ENCODE results near the gene SERPINB1. TPM values are rescaled to one million over a fixed set of nuclear protein-coding genes. Genes with fewer than 3 reads are reported as not detected.

The SERPINB1 gene
- total RNA-seq, 6 experiments from 2014 or later: 21.1 to 39.2 (median 29.3) TPM

DNA sequence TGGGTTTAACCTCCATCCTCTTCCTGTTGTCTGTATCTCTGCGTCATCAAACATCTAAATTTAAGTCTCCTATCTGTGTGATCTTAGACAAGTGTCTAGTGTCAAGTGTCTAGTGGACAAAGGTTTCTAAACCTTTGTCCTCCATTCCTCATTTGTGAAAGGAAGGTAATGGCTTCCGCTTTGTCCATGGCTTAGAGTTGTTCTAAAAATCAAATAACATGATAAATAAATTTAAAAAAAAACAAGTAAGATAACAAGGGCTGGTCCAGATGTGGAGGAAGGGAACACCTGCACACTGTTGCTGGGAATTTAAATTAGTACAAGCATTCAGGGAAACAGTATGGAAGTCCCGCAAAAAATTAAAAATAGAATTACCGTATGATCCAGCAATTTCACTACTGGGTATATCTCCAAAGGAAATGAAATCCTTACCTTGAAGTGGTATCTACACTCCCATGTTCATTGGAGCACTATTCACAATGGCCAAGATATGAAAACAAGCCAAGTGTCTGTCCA lies 17.6 kb upstream of the SERPINB1 start:
- TF ChIP-seq, protein P1, sequence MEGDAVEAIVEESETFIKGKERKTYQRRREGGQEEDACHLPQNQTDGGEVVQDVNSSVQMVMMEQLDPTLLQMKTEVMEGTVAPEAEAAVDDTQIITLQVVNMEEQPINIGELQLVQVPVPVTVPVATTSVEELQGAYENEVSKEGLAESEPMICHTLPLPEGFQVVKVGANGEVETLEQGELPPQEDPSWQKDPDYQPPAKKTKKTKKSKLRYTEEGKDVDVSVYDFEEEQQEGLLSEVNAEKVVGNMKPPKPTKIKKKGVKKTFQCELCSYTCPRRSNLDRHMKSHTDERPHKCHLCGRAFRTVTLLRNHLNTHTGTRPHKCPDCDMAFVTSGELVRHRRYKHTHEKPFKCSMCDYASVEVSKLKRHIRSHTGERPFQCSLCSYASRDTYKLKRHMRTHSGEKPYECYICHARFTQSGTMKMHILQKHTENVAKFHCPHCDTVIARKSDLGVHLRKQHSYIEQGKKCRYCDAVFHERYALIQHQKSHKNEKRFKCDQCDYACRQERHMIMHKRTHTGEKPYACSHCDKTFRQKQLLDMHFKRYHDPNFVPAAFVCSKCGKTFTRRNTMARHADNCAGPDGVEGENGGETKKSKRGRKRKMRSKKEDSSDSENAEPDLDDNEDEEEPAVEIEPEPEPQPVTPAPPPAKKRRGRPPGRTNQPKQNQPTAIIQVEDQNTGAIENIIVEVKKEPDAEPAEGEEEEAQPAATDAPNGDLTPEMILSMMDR (IDR thresholded peaks at IDR 0.05): no peak
- no peak for DNase-seq
- H3K4me1 Mint-ChIP-seq (ENCODE audit: low read depth): peaks cover 41% of the 10 kb centered on the region
- peak overlapping the region; percentile 96 for H3K27ac Mint-ChIP-seq
- no peaks in the 10 kb centered on the region for H3K9me3 Mint-ChIP-seq
- no peaks in the 10 kb centered on the region for H3K36me3 Mint-ChIP-seq (ENCODE audit: low read depth)
- H3K4me3 Mint-ChIP-seq: peak overlapping the region; percentile 76; the same call in 1 of the 2 replicates
- peaks cover 3% of the 10 kb centered on the region for H3K27me3 Mint-ChIP-seq (ENCODE audit: insufficient read depth)

DNA sequence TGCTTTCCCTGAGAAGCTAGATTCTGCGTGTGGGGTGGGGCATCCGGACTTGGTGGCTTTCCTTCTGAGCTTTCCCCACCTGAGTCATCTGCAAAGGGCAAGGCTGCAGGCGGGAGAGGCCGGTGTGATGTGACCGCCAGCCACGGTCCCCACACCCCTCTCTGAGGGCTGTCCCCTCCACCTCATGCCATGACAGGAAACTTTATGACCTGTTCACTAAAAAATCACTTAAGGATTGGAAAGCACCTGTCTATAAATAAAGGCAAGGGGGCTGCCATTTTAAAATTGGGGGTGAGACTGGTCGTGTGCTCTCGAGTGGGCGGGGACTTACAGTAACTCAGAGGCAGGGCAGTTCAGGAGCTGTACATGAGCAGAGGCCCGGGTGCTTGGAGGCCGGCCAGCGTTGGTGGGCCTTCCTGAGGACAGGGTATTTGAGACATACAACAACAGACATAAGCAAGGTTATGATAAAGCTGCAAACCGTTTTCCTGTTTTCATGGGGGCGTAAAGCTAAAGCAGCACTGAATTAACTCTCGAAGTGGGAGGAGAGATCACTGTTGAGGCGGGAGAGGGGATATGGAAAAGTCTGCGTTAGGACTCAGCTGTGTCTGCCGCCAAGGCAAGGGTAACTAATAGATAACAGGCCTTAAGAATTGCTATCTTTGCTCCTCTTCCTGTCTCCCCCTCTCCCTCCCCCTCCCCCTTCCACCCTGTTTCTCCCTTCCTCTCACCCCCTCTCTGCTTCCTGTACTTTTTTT lies 16.1 kb upstream of the SERPINB1 start:
- H3K27me3 Mint-ChIP-seq (ENCODE audit: insufficient read depth): no peaks in the 10 kb centered on the region; the same call in 1 of the 2 replicates
- TF ChIP-seq, protein P1 (IDR thresholded peaks at IDR 0.05): no peak
- H3K4me1 Mint-ChIP-seq (ENCODE audit: low read depth): peaks cover 50% of the 10 kb centered on the region
- H3K4me3 Mint-ChIP-seq: peak overlapping the region; percentile 76
- no peaks in the 10 kb centered on the region for H3K9me3 Mint-ChIP-seq
- peak overlapping the region; percentile 96 for H3K27ac Mint-ChIP-seq
- DNase-seq: no peak
- H3K36me3 Mint-ChIP-seq (ENCODE audit: low read depth): no peaks in the 10 kb centered on the region

- no peak overlapping the region for H3K4me3 Mint-ChIP-seq
- TF ChIP-seq, protein P1 (IDR thresholded peaks at IDR 0.05): no peak
Observed at GRCh38 chr6:2857185-2857579, 15.5 kb upstream of the SERPINB1 start.

DNA sequence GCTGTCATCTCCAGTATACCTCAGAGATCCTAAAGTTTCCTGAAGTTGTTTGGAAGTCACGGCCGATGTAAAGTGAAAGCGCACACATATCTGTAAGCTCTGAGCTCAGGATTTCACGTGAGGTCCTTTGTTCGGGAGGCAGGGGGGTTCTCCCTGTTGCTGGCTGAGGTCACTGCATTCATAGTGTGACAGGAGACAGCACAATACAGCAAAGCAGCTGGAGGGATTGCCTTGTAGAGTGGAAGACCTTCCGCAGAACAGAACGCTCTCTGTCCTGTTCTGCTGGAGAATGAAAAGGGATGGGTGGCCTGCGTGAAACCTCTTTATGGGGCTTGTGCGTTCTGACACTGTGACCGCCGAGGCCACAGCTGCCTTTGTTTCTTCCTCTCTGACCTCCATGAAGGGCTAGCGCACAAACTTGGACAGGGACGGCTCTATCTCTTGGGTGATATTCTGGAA lies 13.4 kb upstream of the SERPINB1 start:
- Mint-ChIP-seq H3K4me1 (ENCODE audit: low read depth) (peaks cover 68% of the 10 kb centered on the region), H3K27ac (peak overlapping the region; percentile 99), H3K27me3 (ENCODE audit: insufficient read depth) (no peaks in the 10 kb centered on the region; the same call in 1 of the 2 replicates), H3K4me3 (no peak overlapping the region), H3K36me3 (ENCODE audit: low read depth) (no peaks in the 10 kb centered on the region), H3K9me3 (no peaks in the 10 kb centered on the region)
- no peak for DNase-seq
- TF ChIP-seq, protein P1 (IDR thresholded peaks at IDR 0.05): no peak

More at GRCh38 chr6:2857185-2857579, 15.5 kb upstream of the SERPINB1 start:
- no peaks in the 10 kb centered on the region for H3K9me3 Mint-ChIP-seq
- no peak for DNase-seq
- no peaks in the 10 kb centered on the region; the same call in 1 of the 2 replicates for H3K27me3 Mint-ChIP-seq (ENCODE audit: insufficient read depth)
- 0 out of 2 replicates have a peak overlapping the region, but pooled peaks have one; percentile 96 for H3K27ac Mint-ChIP-seq
- H3K36me3 Mint-ChIP-seq (ENCODE audit: low read depth): no peaks in the 10 kb centered on the region
- peaks cover 51% of the 10 kb centered on the region for H3K4me1 Mint-ChIP-seq (ENCODE audit: low read depth)

- Mint-ChIP-seq H3K36me3 (ENCODE audit: low read depth) (no peaks in the 10 kb centered on the region), H3K27ac (peak overlapping the region; percentile 99), H3K9me3 (no peaks in the 10 kb centered on the region), H3K4me3 (peak overlapping the region; percentile 90), H3K4me1 (ENCODE audit: low read depth) (peaks cover 68% of the 10 kb centered on the region), H3K27me3 (ENCODE audit: insufficient read depth) (no peaks in the 10 kb centered on the region; the same call in 1 of the 2 replicates)
- DNase-seq: no peak
- TF ChIP-seq, protein P1 (IDR thresholded peaks at IDR 0.05): peak; percentile 48; the same call in 1 of the 2 replicates
Observed at GRCh38 chr6:2854396-2854982, 12.8 kb upstream of the SERPINB1 start.

Measured in HFFc6 (cell line).